GM04504 (cell line): Measurements from ENCODE around the gene MAGEC1.
"Not testable (repeated sequence)": the region's sequence is repeated elsewhere in the genome, so short reads cannot be mapped to it uniquely, and the experiment has no call there.

Experiments
- DNase-seq: peaks from one replicate; pipeline ENCODE4 v3.0.0-alpha.2; 2012; ENCODE audit warnings: low read depth

The MAGEC1 gene

GRCh38 chrX:141903400-141904155, at the start of gene MAGEC1:
Gene MAGEC1, plus strand, starts transcription at chrX:141903894. Its CDS starts 1,179 bp downstream, at chrX:141905073.
- DNase-seq: no peak

GRCh38 chrX:141857479-141857878, 46.2 kb upstream of the MAGEC1 start:
- no peak for DNase-seq

GRCh38 chrX:141879616-141880015, 24.1 kb upstream of the MAGEC1 start:
- no peak for DNase-seq

- DNase-seq: not testable (repeated sequence)
These were observed 14.9 kb upstream of the MAGEC1 start for GRCh38 chrX:141888811-141889210.

GRCh38 chrX:141894733-141895132, 9.0 kb upstream of the MAGEC1 start:
- DNase-seq: no peak

GRCh38 chrX:141897690-141898089, 6.0 kb upstream of the MAGEC1 start:
- no peak for DNase-seq

- no peak for DNase-seq
These were observed 1.3 kb upstream of the MAGEC1 start for GRCh38 chrX:141902366-141902765.

- no peak for DNase-seq
These were observed 568 bp downstream of the MAGEC1 start for GRCh38 chrX:141904262-141904661.

GRCh38 chrX:141917801-141918200, 14.1 kb downstream of the MAGEC1 start:
- DNase-seq: no peak

GRCh38 chrX:141924293-141924692, 20.6 kb downstream of the MAGEC1 start:
- no peak for DNase-seq

- no peak for DNase-seq
These were observed 24.7 kb downstream of the MAGEC1 start for GRCh38 chrX:141928432-141928831.

- no peak for DNase-seq
These were observed 30.5 kb downstream of the MAGEC1 start for GRCh38 chrX:141934059-141934641.

- no peak for DNase-seq
These were observed 32.0 kb downstream of the MAGEC1 start for GRCh38 chrX:141935645-141936044.

- no peak for DNase-seq
These were observed 32.4 kb downstream of the MAGEC1 start for GRCh38 chrX:141936080-141936479.

- no peak for DNase-seq
These were observed 37.5 kb downstream of the MAGEC1 start for GRCh38 chrX:141941234-141941633.

GRCh38 chrX:141945426-141945825, 41.7 kb downstream of the MAGEC1 start:
- DNase-seq: no peak

- DNase-seq: no peak
These were observed 43.7 kb downstream of the MAGEC1 start for GRCh38 chrX:141947350-141947749.

GRCh38 chrX:141952603-141953002, 48.9 kb downstream of the MAGEC1 start:
- DNase-seq: no peak

GRCh38 chrX:141958675-141959074, 55.0 kb downstream of the MAGEC1 start:
- no peak for DNase-seq
